Neuronal stem cell (in vitro differentiated cells): ENCODE data around the gene RANGAP1.
A peak's percentile ranks its signal among the peaks of the same experiment; 100 is the strongest.
"Not testable (repeated sequence)": the region's sequence is repeated elsewhere in the genome, so short reads cannot be mapped to it uniquely, and the experiment has no call there.

ENCODE experiments used
- DNase-seq: peaks from one replicate; pipeline ENCODE4 v3.0.0-alpha.2; 2013; ENCODE audit warnings: low spot score
- H2AFZ ChIP-seq: one replicate; pipeline ENCODE4 v1.6.1; 2013; ENCODE audit warnings: mild to moderate bottlenecking, low read length, inconsistent platforms
- H2AK5ac ChIP-seq: 2 replicates; pipeline ENCODE4 v1.6.1; 2013; ENCODE audit warnings: low read depth, mild to moderate bottlenecking, inconsistent platforms, low read length, moderate library complexity, mixed read lengths
- H2BK120ac ChIP-seq: 2 replicates; pipeline ENCODE4 v1.6.1; 2013; ENCODE audit warnings: low read depth, mild to moderate bottlenecking, inconsistent platforms, low read length, moderate library complexity, mixed read lengths
- H2BK12ac ChIP-seq: one replicate; pipeline ENCODE4 v1.6.1; 2013; ENCODE audit warnings: low read length, inconsistent platforms
- H2BK15ac ChIP-seq: 2 replicates; pipeline ENCODE4 v1.6.1; 2013; ENCODE audit warnings: mild to moderate bottlenecking, low read length, inconsistent platforms, mixed read lengths
- H2BK5ac ChIP-seq: one replicate; pipeline ENCODE4 v1.6.1; 2013; ENCODE audit warnings: inconsistent platforms, mild to moderate bottlenecking, low read length, moderate library complexity
- H3K14ac ChIP-seq: one replicate; pipeline ENCODE4 v1.6.1; 2013; ENCODE audit warnings: low read length, inconsistent platforms
- H3K18ac ChIP-seq: 2 replicates; pipeline ENCODE4 v1.6.1; 2013; ENCODE audit warnings: low read length, inconsistent platforms
- H3K23ac ChIP-seq: 2 replicates; pipeline ENCODE4 v1.6.1; 2013; ENCODE audit warnings: low read depth, mild to moderate bottlenecking, mixed read lengths, low read length, inconsistent platforms; ENCODE audit not compliant: poor library complexity
- H3K27ac ChIP-seq: replicated peaks from 3 replicates; pipeline ENCODE4 v1.5.1; 2013; ENCODE audit warnings: low read length, inconsistent platforms
- H3K27me3 ChIP-seq, 3 experiments: 2 replicates each; pipeline ENCODE4 v1.6.1; 2013; ENCODE audit warnings: low read length in 3 of 3, mild to moderate bottlenecking in 2 of 3, inconsistent platforms in 1 of 3, low read depth in 1 of 3, mixed read lengths in 1 of 3, moderate library complexity in 1 of 3; ENCODE audit not compliant: control insufficient read depth in 3 of 3, insufficient read depth in 3 of 3
- H3K36me3 ChIP-seq, 2 donors: replicated peaks in 1 of 2; 2 replicates each; pipeline ENCODE4 v1.6.1; 2013; ENCODE audit warnings: low read length in 2 of 2; ENCODE audit not compliant: control insufficient read depth in 2 of 2, insufficient read depth in 2 of 2
- H3K4ac ChIP-seq: 2 replicates; pipeline ENCODE4 v1.6.1; 2013; ENCODE audit warnings: inconsistent platforms, mild to moderate bottlenecking, low read length, moderate library complexity
- H3K4me1 ChIP-seq, 2 donors: 1 replicate in 1 of 2; 2 replicates in 1 of 2; pipeline ENCODE4 v1.6.1; 2013; ENCODE audit warnings: low read length in 2 of 2, low read depth in 1 of 2; ENCODE audit not compliant: control insufficient read depth in 2 of 2, insufficient read depth in 1 of 2
- H3K4me2 ChIP-seq: one replicate; pipeline ENCODE4 v1.6.1; 2013; ENCODE audit warnings: mild to moderate bottlenecking, low read length, inconsistent platforms; ENCODE audit not compliant: insufficient read depth, poor library complexity, severe bottlenecking
- H3K4me3 ChIP-seq, 2 donors: 2 replicates each; pipeline ENCODE4 v1.5.1; 2013; ENCODE audit warnings: low read length in 2 of 2, mild to moderate bottlenecking in 2 of 2, inconsistent platforms in 1 of 2, moderate library complexity in 1 of 2
- H3K79me1 ChIP-seq: one replicate; pipeline ENCODE4 v1.6.1; 2013; ENCODE audit warnings: low read depth, mild to moderate bottlenecking, inconsistent platforms, low read length, moderate library complexity
- H3K9ac ChIP-seq: one replicate; pipeline ENCODE4 v1.6.1; 2013; ENCODE audit warnings: mild to moderate bottlenecking, low read depth, low read length, inconsistent platforms; ENCODE audit not compliant: poor library complexity
- H3K9me3 ChIP-seq, 2 donors: replicated peaks in 1 of 2; 2 replicates each; pipeline versions ENCODE3 to v1.6.1; 2013; ENCODE audit warnings: low read length in 2 of 2, mild to moderate bottlenecking in 2 of 2, inconsistent platforms in 1 of 2, low read depth in 1 of 2, mixed read lengths in 1 of 2, moderate library complexity in 1 of 2; ENCODE audit not compliant: control insufficient read depth in 2 of 2, insufficient read depth in 1 of 2
- H4K8ac ChIP-seq: one replicate; pipeline ENCODE4 v1.6.1; 2013; ENCODE audit warnings: low read depth, mild to moderate bottlenecking, inconsistent platforms, low read length, moderate library complexity
- H4K91ac ChIP-seq: one replicate; pipeline ENCODE4 v1.6.1; 2013; ENCODE audit warnings: low read length, low read depth, mild to moderate bottlenecking, inconsistent platforms; ENCODE audit not compliant: poor library complexity
- WGBS, 2 donors: extraction: QIAGEN DNeasy Blood & Tissue Kit; methylation state at CpG; one replicate each; pipeline ENCODE4 v1.1.7; 2013; ENCODE audit warnings: missing lambda C conversion rate in 2 of 2, mixed read lengths in 1 of 2; ENCODE audit not compliant: insufficient read length in 2 of 2, insufficient replicate concordance in 1 of 2; ENCODE audit errors: extremely low coverage in 2 of 2; 5-methylcytosine and 5-hydroxymethylcytosine counted together

Gene RANGAP1

GRCh38 chr22:41261541-41262249, 24.3 kb downstream of the RANGAP1 start:
- Histone ChIP-seq H3K9ac (no peak overlapping the region), H3K14ac (no peak overlapping the region), H2AFZ (no peak overlapping the region), H3K4me1 (peaks cover 0 to 4% of the 10 kb centered on the region in 2 donors), H3K4ac (no peak overlapping the region), H2BK5ac (no peak overlapping the region), H2BK12ac (no peak overlapping the region), H3K4me2 (no peak overlapping the region), H2BK15ac (no peak overlapping the region), H3K27me3 (no peaks in the 10 kb centered on the region), H3K4me3 (no peak overlapping the region), H4K8ac (no peak overlapping the region), H3K9me3 (peaks cover 0 to 3% of the 10 kb centered on the region in 2 donors), H2AK5ac (no peak overlapping the region), H3K36me3 (peaks cover 71 to 95% of the 10 kb centered on the region in 2 donors), H3K27ac (no peak overlapping the region), H3K18ac (no peak overlapping the region), H3K23ac (no peak overlapping the region), H2BK120ac (no peak overlapping the region), H4K91ac (no peak overlapping the region), H3K79me1 (peaks cover 12% of the 10 kb centered on the region)
- WGBS, 2 donors, result no CpG with 5 or more reads among the region's 12 CpGs
- no peak for DNase-seq

DNA sequence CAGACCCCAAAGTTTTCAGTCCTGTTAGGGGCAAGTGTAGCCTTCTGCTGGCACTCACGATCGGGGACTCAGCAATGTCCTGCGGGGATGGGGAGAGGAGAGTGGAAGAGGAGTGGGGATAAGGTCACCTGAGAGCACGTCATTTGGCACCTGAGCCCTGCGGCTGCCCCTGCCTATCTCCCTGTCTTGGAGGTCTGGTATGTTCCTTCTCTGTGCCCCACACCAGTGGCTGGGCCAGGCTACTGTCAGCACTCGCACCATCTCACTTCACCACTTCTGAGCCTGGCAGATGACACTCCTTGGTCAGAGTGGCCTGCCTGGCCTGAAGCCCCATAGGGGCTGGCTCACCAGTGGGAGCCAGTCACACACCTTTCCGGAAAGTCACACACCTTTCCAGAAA, 25.1 kb downstream of the RANGAP1 start:
- no peak overlapping the region for H3K4me2 ChIP-seq
- H3K9ac ChIP-seq, result no peak overlapping the region
- no peak overlapping the region for H2BK120ac ChIP-seq
- no peak overlapping the region for H3K4ac ChIP-seq
- peaks cover 76 to 96% of the 10 kb centered on the region in 2 donors for H3K36me3 ChIP-seq
- H3K4me3 ChIP-seq, result no peak overlapping the region
- peaks cover 0 to 3% of the 10 kb centered on the region in 2 donors for H3K9me3 ChIP-seq
- no peak overlapping the region for H2AFZ ChIP-seq
- H2BK12ac ChIP-seq, result no peak overlapping the region
- no peak overlapping the region for H4K8ac ChIP-seq
- peaks cover 12% of the 10 kb centered on the region for H3K79me1 ChIP-seq
- H3K18ac ChIP-seq, result no peak overlapping the region
- no peak overlapping the region for H3K23ac ChIP-seq
- no peak overlapping the region for H3K27ac ChIP-seq
- no peak overlapping the region for H2BK5ac ChIP-seq
- no peak overlapping the region for H2AK5ac ChIP-seq
- H3K4me1 ChIP-seq, result peaks cover 0 to 4% of the 10 kb centered on the region in 2 donors
- DNase-seq, result no peak
- no peaks in the 10 kb centered on the region for H3K27me3 ChIP-seq
- no peak overlapping the region for H2BK15ac ChIP-seq
- no peak overlapping the region for H3K14ac ChIP-seq
- H4K91ac ChIP-seq, result no peak overlapping the region
- WGBS, 2 donors, result no CpG with 5 or more reads among the region's 7 CpGs

DNA sequence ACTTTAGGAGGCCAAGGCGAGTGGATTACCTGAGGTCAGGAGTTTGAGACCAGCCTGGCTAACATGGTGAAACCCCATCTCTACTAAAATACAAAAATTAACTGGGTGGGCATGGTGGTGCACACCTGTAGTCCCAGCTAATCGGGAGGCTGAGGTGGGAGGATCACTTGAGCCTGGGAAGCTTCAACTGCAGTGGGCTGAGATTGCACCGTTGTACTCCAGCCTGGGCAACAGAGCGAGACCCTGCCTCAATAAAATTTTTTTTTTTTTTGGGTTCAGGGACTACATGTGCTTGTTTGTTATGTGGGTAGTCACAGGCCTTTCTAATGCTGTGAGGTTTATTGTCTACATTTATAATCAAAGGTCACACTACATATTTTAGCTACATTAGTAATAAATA, 26.2 kb downstream of the RANGAP1 start:
- H3K9ac ChIP-seq, H2BK15ac ChIP-seq, H2BK120ac ChIP-seq, H2BK5ac ChIP-seq, H4K91ac ChIP-seq, H3K4me1 ChIP-seq, H3K9me3 ChIP-seq, H2AK5ac ChIP-seq, DNase-seq, H3K23ac ChIP-seq, H3K14ac ChIP-seq, H3K4me3 ChIP-seq, H4K8ac ChIP-seq, H3K27me3 ChIP-seq, H3K27ac ChIP-seq, H2AFZ ChIP-seq, H3K4me2 ChIP-seq, H3K18ac ChIP-seq, H3K4ac ChIP-seq, H2BK12ac ChIP-seq: not testable (repeated sequence)
- peaks cover 12% of the 10 kb centered on the region for H3K79me1 ChIP-seq
- WGBS, 2 donors, result no CpG with 5 or more reads among the region's 4 CpGs
- H3K36me3 ChIP-seq, result peaks cover 73 to 97% of the 10 kb centered on the region in 2 donors

GRCh38 chr22:41257696-41258095, 28.3 kb downstream of the RANGAP1 start:
- no peak overlapping the region for H3K27ac ChIP-seq
- no peak overlapping the region for H2AFZ ChIP-seq
- H3K9ac ChIP-seq, result peak overlapping the region; percentile 37
- WGBS, 2 donors, result no CpG with 5 or more reads among the region's 11 CpGs
- H4K91ac ChIP-seq, result no peak overlapping the region
- H2BK15ac ChIP-seq, result no peak overlapping the region
- H3K27me3 ChIP-seq, result no peaks in the 10 kb centered on the region
- peaks cover 71 to 97% of the 10 kb centered on the region in 2 donors for H3K36me3 ChIP-seq
- peak overlapping the region; percentile 77 for H2AK5ac ChIP-seq
- H4K8ac ChIP-seq, result no peak overlapping the region
- H3K79me1 ChIP-seq, result peaks cover 10% of the 10 kb centered on the region
- H2BK5ac ChIP-seq, result no peak overlapping the region
- no peak overlapping the region for H3K18ac ChIP-seq
- no peak overlapping the region for H3K4ac ChIP-seq
- H2BK12ac ChIP-seq, result no peak overlapping the region
- H3K9me3 ChIP-seq, result peaks cover 0 to 3% of the 10 kb centered on the region in 2 donors
- no peak overlapping the region for H3K4me3 ChIP-seq
- DNase-seq, result no peak
- H3K14ac ChIP-seq, result peak overlapping the region; percentile 67
- no peak overlapping the region for H3K4me2 ChIP-seq
- H3K4me1 ChIP-seq, result peaks cover 0 to 4% of the 10 kb centered on the region in 2 donors
- H2BK120ac ChIP-seq, result no peak overlapping the region
- peak overlapping the region; percentile 85 for H3K23ac ChIP-seq
